Pancreas (tissue), 10 donors: ENCODE results near the gene LYST. TPM values are rescaled to one million over a fixed set of nuclear protein-coding genes. Genes with fewer than 3 reads are reported as not detected.
"Not testable (repeated sequence)": the region's sequence is repeated elsewhere in the genome, so short reads cannot be mapped to it uniquely, and the experiment has no call there.

Source experiments
- ATAC-seq, 4 donors: fragments of 200-7000 bp; cut with Tn5 transposase; one replicate each; pipeline versions ENCODE4 v1.8.0 to v1.9.1; 2020; ENCODE audit warnings: mild to moderate bottlenecking in 4 of 4, moderate library complexity in 4 of 4
- DNase-seq, 6 donors: peaks; one replicate each; pipeline ENCODE4 v3.0.0-alpha.2; 2020
- FAIRE-seq: peaks from 2 replicates; lab custom pipeline; 2012; peaks lifted over from hg19 to GRCh38; lab: Jason Lieb, UNC
- H3K27ac ChIP-seq, 4 donors: fragments of 200-600 bp; sonication (generic); 1 replicate in 3 of 4; 2 replicates in 1 of 4; pipeline versions ENCODE4 v1.5.0 to v1.8.0; 2020
- H3K27me3 ChIP-seq, 4 donors: fragments of 200-600 bp; one replicate each; pipeline ENCODE4 v1.8.0; 2021
- H3K36me3 ChIP-seq, 3 donors: fragments of 200-600 bp; sonication (generic) in 1 of 3; one replicate each; pipeline versions ENCODE4 v1.5.0 to v1.8.0; 2020 to 2021
- H3K4me1 ChIP-seq, 3 donors: fragments of 200-600 bp; one replicate each; pipeline ENCODE4 v1.8.0; 2021
- H3K4me3 ChIP-seq, 4 donors: fragments of 200-600 bp; sonication (generic) in 2 of 4; one replicate each; pipeline versions ENCODE4 v1.5.0 to v1.8.0; 2020 to 2021
- H3K9me3 ChIP-seq, 4 donors: fragments of 200-600 bp; one replicate each; pipeline ENCODE4 v1.8.0; 2021
- WGBS, 2 donors: extraction: QIAGEN DNeasy Blood & Tissue Kit; methylation state at CpG; one replicate each; pipeline ENCODE4 v1.1.7; 2013; 5-methylcytosine and 5-hydroxymethylcytosine counted together
- intact Hi-C, 3 donors: fragments of 100-400 bp; cut with DNase I; formaldehyde crosslinking; loops; one replicate each; pipeline versions ENCODE4 v1.11.1 to v1.14.2; 2022
- polyA plus RNA-seq, 2 donors: library from polyadenylated mRNA; stranded (reverse); fragments of 200-250 nt; gene quantifications; one replicate each; pipeline ENCODE4 v1.2.3, GENCODE V29; 2013
- total RNA-seq, 6 donors: library from RNA; stranded (reverse); fragmentation: NEBNext Ultra II Directional in 4 of 6; extraction: Animal tissue kit (Norgen Biotek cat#: 25700) in 4 of 6; gene quantifications; one replicate each; pipeline versions ENCODE4 v1.2.1 to v1.2.4, GENCODE V29; 2021 to 2023
- TF ChIP-seq, protein P1 (sequence below), 4 donors: fragments of 200-600 bp; sonication (generic) in 3 of 4; IDR thresholded peaks; one replicate each; pipeline versions ENCODE4 v1.5.0 to v1.8.0; 2021; ENCODE audit warnings: antibody characterized with exemption in 4 of 4
- donor health status: healthy with polysubstance abuse.
- donor health status: DM: no; HTN: no; CAD: no; lungs with moderate emphysema.
- donor health status: DM: no; HTN: no; CAD: no.
- donor health status: control.
- donor health status: control.
- donor health status: Bipolar disorder and iron deficiency.
- donor health status: DM: yes; HTN: yes; CAD: no.
- donor health status: DM: no; HTN: no; CAD: no.
- donor health status: DM: no; HTN: no; CAD: no.
- donor health status: DM: yes; HTN: yes; CAD: no.

The LYST gene
- total and polyA plus RNA-seq, 8 donors = 4.3 to 13.7 (median 8.9) TPM

DNA sequence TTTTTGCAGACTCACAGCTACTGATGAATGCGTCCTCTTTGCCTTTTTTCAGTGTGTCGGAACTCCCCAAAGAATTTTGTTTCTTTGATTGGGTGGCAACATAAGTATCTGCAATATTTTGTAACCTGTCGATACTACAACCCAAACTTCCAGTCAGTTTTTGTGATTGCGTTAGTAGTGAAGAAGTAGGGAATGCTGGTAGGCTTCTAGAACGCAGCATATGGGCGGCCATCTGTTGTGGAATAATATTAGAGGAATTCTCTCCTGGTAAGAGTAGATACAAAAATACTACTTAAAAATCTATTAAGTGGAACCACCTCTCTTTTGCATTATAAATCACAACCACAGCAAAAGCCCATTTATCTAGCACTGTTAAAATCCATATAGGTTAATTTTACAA, 107.4 kb downstream of the LYST start:
- no peak for FAIRE-seq
- TF ChIP-seq, protein P1, sequence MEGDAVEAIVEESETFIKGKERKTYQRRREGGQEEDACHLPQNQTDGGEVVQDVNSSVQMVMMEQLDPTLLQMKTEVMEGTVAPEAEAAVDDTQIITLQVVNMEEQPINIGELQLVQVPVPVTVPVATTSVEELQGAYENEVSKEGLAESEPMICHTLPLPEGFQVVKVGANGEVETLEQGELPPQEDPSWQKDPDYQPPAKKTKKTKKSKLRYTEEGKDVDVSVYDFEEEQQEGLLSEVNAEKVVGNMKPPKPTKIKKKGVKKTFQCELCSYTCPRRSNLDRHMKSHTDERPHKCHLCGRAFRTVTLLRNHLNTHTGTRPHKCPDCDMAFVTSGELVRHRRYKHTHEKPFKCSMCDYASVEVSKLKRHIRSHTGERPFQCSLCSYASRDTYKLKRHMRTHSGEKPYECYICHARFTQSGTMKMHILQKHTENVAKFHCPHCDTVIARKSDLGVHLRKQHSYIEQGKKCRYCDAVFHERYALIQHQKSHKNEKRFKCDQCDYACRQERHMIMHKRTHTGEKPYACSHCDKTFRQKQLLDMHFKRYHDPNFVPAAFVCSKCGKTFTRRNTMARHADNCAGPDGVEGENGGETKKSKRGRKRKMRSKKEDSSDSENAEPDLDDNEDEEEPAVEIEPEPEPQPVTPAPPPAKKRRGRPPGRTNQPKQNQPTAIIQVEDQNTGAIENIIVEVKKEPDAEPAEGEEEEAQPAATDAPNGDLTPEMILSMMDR (IDR thresholded peaks at IDR 0.05) = no peak
- peaks cover 0 to 8% (median 4%) of the 10 kb centered on the region in 3 donors for H3K36me3 ChIP-seq

DNA sequence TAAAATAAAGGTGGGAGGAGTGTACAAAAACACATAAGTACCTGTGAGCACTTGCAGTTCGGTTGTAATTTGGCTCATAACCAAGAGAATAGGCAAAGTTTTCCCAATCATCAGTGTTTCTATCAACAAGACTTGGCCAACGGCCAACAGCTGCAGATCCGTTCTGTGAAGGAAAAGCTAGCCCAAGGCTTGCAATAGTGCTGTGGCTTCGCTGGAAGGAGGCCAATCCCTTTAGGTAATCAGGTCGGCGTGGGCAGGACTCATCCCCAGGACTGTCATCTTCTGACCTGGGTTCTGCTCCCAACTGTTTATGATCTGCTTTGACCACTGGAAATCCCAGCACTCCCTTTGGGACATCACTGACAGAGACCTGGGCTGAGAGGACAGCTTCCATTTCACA, 107.8 kb downstream of the LYST start:
- no peaks in the 10 kb centered on the region for H3K9me3 ChIP-seq
- FAIRE-seq (no peak), DNase-seq (peak in 1 of 6 donors; percentile 29), ATAC-seq (no peak)
- H3K27ac ChIP-seq = no peak overlapping the region
- WGBS, 2 donors = 68 to 72% methylated on average over 6 of the region's 6 CpGs
- intact Hi-C loops = no loop called here
- H3K36me3 ChIP-seq = peaks cover 0 to 8% (median 4%) of the 10 kb centered on the region in 3 donors
- TF ChIP-seq, protein P1 (IDR thresholded peaks at IDR 0.05) = no peak
- no peak overlapping the region for H3K4me3 ChIP-seq
- H3K27me3 ChIP-seq = no peaks in the 10 kb centered on the region
- no peaks in the 10 kb centered on the region for H3K4me1 ChIP-seq

More for the DNA sequence above, 107.4 kb downstream of the LYST start:
- H3K9me3 ChIP-seq = no peaks in the 10 kb centered on the region
- DNase-seq (no peak), ATAC-seq (no peak)
- no peaks in the 10 kb centered on the region for H3K4me1 ChIP-seq
- 96 to 97% methylated on average over 6 of the region's 6 CpGs for WGBS, 2 donors
- no peaks in the 10 kb centered on the region for H3K27me3 ChIP-seq
- no peak overlapping the region for H3K27ac ChIP-seq
- H3K4me3 ChIP-seq = no peak overlapping the region
- intact Hi-C loops = no loop called here

DNA sequence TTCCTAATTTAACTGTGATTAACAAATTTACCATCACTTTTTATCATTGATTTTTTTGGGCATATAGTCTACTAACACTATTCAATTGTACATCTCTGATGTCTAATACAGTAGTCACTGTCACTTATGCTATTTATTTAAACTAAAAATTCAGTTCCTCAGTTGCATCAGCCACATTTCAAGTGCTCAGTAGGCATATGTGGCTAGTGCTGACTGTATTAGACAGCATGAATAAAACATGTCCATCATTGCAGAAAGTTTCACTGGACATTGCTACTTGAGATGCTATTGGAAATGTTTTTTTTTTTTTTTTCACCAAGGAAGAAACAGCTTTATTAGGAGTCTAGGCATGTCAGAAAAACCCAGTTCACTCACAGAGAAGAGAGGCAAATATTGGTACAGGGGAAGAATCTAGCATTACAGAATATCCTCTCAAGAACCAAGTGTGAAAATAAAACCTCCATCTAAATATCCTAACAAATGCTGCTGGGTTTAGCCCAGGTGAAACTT, 109.1 kb downstream of the LYST start:
- Histone ChIP-seq H3K27me3 (no peaks in the 10 kb centered on the region), H3K9me3 (no peaks in the 10 kb centered on the region), H3K36me3 (peaks cover 0 to 5% (median 4%) of the 10 kb centered on the region in 3 donors), H3K27ac (no peak overlapping the region), H3K4me1 (no peaks in the 10 kb centered on the region), H3K4me3 (no peak overlapping the region)
- intact Hi-C loops = no loop called here
- ATAC-seq (no peak), FAIRE-seq (no peak), DNase-seq (no peak)
- TF ChIP-seq, protein P1 (IDR thresholded peaks at IDR 0.05) = no peak

DNA sequence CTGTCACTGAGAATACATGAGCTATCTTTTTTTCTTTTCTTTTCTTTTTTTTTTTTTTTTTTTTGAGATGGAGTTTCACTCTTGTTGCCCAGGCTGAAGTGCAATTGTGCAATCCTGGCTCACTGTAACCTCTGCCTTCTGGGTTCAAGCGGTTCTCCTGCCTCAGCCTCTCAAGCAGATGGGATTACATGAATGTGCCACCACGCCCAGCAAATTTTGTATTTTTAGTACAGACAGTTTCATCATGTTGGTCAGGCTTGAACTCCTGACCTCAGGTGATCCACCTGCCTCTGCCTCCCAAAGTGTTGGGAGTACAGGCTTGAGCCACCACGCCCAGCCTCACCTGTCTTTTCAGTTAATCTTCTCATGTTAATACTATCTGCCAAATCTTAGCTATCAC, 112.5 kb downstream of the LYST start:
- H3K36me3 ChIP-seq, ATAC-seq: not testable (repeated sequence)
- 88 to 95% methylated on average over 3 of the region's 3 CpGs for WGBS, 2 donors

DNA sequence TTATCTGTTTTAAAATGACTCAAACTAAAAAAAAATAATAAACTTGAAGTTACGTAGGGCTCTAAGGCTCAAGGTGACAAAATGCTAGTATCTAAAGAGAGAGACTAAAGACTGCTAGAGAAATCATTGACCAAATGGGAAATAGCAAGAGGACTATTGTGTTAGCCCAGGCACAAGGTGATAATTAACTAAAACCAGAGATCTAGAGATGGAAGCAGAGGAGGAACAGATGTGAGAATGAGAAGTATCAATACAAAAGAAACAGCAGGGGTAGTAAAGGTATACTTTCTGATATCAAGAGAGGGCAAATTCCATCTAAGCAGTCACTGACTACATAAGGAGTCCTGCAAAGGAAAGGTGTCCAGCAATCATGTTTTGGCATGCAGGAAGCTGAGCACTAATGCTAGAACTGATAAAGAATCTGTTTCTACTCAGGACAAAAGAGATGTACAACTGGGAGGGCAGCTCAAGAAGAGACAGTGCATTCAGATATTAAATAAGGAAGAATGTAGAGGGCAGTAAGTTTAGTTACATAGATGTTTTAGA, 116.9 kb downstream of the LYST start:
- no peaks in the 10 kb centered on the region for H3K36me3 ChIP-seq
- H3K4me3 ChIP-seq = no peak overlapping the region
- no peaks in the 10 kb centered on the region for H3K27me3 ChIP-seq
- H3K27ac ChIP-seq = no peak overlapping the region
- TF ChIP-seq, protein P1 (IDR thresholded peaks at IDR 0.05) = no peak
- H3K9me3 ChIP-seq = no peaks in the 10 kb centered on the region
- WGBS, 2 donors = 31 to 49% methylated on average over 1 of the region's 1 CpG
- peaks cover 0 to 3% (median 0%) of the 10 kb centered on the region in 3 donors for H3K4me1 ChIP-seq
- no peak for DNase-seq
- FAIRE-seq = no peak
- intact Hi-C loops = no loop called here
- peak in 1 of 4 donors; percentile 28 for ATAC-seq

More for the DNA sequence above, 112.5 kb downstream of the LYST start:
- H3K4me1 ChIP-seq, H3K27ac ChIP-seq, H3K4me3 ChIP-seq, FAIRE-seq, intact Hi-C loops, H3K9me3 ChIP-seq, H3K27me3 ChIP-seq, DNase-seq: not testable (repeated sequence)
